ENCODE results near the gene RPL19.
"Not testable (repeated sequence)": the region's sequence is repeated elsewhere in the genome, so short reads cannot be mapped to it uniquely, and the experiment has no call there.

Gene RPL19

DNA sequence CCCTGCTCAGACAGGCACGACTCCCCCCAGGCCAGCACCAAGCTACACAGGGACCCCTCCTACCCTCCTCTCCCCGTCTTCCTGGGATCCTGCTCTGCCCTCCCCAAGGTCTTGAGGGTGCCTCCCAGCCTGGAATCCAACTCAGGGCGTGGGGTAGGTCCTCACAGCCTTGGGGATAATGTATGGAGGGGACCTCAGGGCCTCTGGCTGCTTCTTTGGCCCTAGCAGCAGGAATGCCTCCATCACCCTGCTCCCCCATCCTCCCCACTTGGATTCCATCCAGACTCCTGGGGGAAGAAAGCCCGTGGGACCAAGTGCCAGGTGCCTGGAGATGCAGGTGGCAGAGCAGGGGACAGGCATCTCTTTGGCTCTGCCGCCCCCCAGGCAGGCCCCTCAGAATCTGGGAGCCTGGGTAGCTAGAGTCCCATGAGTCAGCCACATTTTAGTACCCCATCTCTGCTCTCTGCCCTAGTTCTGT lies 36.4 kb downstream of the RPL19 start:
- Mint-ChIP-seq H3K4me3 (no peak overlapping the region), H3K4me1 (ENCODE audit: low read depth) (peaks cover 38% of the 10 kb centered on the region), H3K36me3 (no peaks in the 10 kb centered on the region), H3K27me3 (no peaks in the 10 kb centered on the region), H3K27ac (no peak overlapping the region), H3K9me3 (ENCODE audit: low read depth) (no peaks in the 10 kb centered on the region)

GRCh38 chr17:39236981-39237441 lies 36.9 kb downstream of the RPL19 start:
- Mint-ChIP-seq H3K4me1 (ENCODE audit: low read depth) (peaks cover 33% of the 10 kb centered on the region), H3K27me3 (no peaks in the 10 kb centered on the region), H3K9me3 (ENCODE audit: low read depth) (no peaks in the 10 kb centered on the region), H3K36me3 (no peaks in the 10 kb centered on the region), H3K27ac (no peak overlapping the region), H3K4me3 (no peak overlapping the region)

- Mint-ChIP-seq H3K4me3 (no peak overlapping the region), H3K36me3 (no peaks in the 10 kb centered on the region), H3K4me1 (ENCODE audit: low read depth) (peaks cover 29% of the 10 kb centered on the region), H3K9me3 (ENCODE audit: low read depth) (no peaks in the 10 kb centered on the region), H3K27ac (no peak overlapping the region), H3K27me3 (no peaks in the 10 kb centered on the region)
These were observed 37.5 kb downstream of the RPL19 start for GRCh38 chr17:39237586-39237985.

- H3K36me3 Mint-ChIP-seq: no peaks in the 10 kb centered on the region
- H3K9me3 Mint-ChIP-seq (ENCODE audit: low read depth): no peaks in the 10 kb centered on the region
- peak overlapping the region; percentile 8 for H3K27ac Mint-ChIP-seq
- no peaks in the 10 kb centered on the region for H3K27me3 Mint-ChIP-seq
- peak overlapping the region; percentile 52 for H3K4me3 Mint-ChIP-seq
- H3K4me1 Mint-ChIP-seq (ENCODE audit: low read depth): peaks cover 29% of the 10 kb centered on the region
These were observed 38.4 kb downstream of the RPL19 start for GRCh38 chr17:39238311-39238972.

DNA sequence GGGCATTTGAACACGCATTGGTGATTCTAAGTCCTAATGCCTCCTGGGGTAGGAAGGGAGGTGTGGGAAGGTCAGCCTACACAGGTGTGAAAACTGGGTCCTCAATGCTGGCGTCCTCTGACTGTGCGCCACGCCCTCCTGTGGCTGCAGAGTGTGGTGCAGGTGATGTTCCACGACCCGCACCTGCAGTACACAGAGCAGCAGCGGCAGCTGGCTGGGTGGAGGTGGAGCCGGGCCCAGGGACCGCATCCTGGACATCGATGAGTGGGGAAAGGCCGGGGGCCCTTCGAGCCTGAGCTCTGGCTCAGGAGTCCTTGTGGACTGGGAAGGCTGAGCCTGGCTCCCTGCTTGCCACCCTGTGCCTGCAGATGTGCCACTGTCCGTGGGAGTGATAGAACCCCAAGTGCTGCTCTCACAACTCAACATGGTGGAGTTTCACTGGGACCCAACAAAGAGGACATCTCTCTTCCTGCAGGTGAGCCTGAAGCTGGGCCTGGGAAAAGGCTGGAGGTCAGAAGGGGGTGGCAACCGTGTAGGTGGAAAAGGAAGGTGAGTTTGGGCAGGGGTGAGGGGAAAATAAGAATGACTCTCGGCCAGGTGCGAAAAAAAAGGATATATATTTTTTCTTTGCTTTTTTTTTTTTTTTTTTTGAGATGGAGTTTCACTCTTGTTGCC lies 39.7 kb downstream of the RPL19 start:
- Mint-ChIP-seq H3K27me3 (no peaks in the 10 kb centered on the region), H3K4me1 (ENCODE audit: low read depth) (peaks cover 37% of the 10 kb centered on the region), H3K36me3 (no peaks in the 10 kb centered on the region), H3K9me3 (ENCODE audit: low read depth) (no peaks in the 10 kb centered on the region), H3K4me3 (peak overlapping the region; percentile 39), H3K27ac (no peak overlapping the region)

DNA sequence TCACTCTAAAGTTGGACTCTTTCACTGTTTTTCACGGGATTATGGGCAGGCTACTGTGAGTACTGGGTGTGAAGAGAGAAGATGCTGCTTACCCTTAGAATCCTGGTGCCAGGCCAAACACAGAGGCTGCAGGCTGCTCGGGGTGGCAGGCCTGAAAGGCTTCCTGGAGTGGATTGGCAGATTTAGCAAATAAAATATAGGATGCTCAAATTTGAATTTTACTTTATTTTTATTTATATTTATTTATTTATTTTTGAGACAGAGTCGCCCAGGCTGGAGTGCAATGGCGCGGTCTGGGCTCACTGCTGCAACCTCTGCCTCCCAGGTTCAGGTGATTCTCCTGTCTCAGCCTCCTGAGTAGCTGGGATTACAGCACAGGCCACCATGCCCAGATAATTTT lies 40.5 kb downstream of the RPL19 start:
- Mint-ChIP-seq H3K27me3 (no peaks in the 10 kb centered on the region), H3K4me1 (ENCODE audit: low read depth) (peaks cover 36% of the 10 kb centered on the region), H3K36me3 (no peaks in the 10 kb centered on the region), H3K4me3 (no peak overlapping the region), H3K9me3 (ENCODE audit: low read depth) (no peaks in the 10 kb centered on the region), H3K27ac (no peak overlapping the region)

DNA sequence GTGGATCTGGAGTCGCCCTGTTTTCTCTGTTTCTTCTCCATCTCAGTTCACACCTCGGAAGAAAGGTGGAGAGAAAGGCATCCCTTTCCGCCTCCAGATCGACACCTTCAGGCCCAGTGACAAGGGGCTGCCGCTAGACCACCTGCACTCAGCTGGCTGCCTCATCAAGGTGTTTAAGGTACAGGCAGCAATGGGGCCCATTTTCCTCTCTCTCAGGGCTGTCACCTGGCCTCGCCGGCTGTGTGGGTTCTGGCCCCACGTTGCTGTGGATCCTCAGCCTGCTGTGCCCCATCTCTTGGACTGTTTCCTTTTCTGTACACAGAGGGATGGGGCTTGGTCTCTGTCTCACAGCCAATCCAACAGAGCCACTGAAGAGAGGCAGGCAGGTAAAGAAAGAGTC lies 43.1 kb downstream of the RPL19 start:
- H3K4me1 Mint-ChIP-seq (ENCODE audit: low read depth): peaks cover 25% of the 10 kb centered on the region
- no peaks in the 10 kb centered on the region for H3K27me3 Mint-ChIP-seq
- H3K4me3 Mint-ChIP-seq: no peak overlapping the region
- no peak overlapping the region for H3K27ac Mint-ChIP-seq
- H3K36me3 Mint-ChIP-seq: no peaks in the 10 kb centered on the region
- no peaks in the 10 kb centered on the region for H3K9me3 Mint-ChIP-seq (ENCODE audit: low read depth)

GRCh38 chr17:39244016-39244599 lies 44.0 kb downstream of the RPL19 start:
- no peak overlapping the region for H3K27ac Mint-ChIP-seq
- peaks cover 18% of the 10 kb centered on the region for H3K4me1 Mint-ChIP-seq (ENCODE audit: low read depth)
- H3K36me3 Mint-ChIP-seq: no peaks in the 10 kb centered on the region
- H3K9me3 Mint-ChIP-seq (ENCODE audit: low read depth): no peaks in the 10 kb centered on the region
- no peaks in the 10 kb centered on the region for H3K27me3 Mint-ChIP-seq
- H3K4me3 Mint-ChIP-seq: no peak overlapping the region

GRCh38 chr17:39244600-39245570 lies 44.8 kb downstream of the RPL19 start:
- peaks cover 11% of the 10 kb centered on the region for H3K4me1 Mint-ChIP-seq (ENCODE audit: low read depth)
- no peaks in the 10 kb centered on the region for H3K9me3 Mint-ChIP-seq (ENCODE audit: low read depth)
- H3K36me3 Mint-ChIP-seq: no peaks in the 10 kb centered on the region
- no peak overlapping the region for H3K4me3 Mint-ChIP-seq
- no peaks in the 10 kb centered on the region for H3K27me3 Mint-ChIP-seq
- no peak overlapping the region for H3K27ac Mint-ChIP-seq

DNA sequence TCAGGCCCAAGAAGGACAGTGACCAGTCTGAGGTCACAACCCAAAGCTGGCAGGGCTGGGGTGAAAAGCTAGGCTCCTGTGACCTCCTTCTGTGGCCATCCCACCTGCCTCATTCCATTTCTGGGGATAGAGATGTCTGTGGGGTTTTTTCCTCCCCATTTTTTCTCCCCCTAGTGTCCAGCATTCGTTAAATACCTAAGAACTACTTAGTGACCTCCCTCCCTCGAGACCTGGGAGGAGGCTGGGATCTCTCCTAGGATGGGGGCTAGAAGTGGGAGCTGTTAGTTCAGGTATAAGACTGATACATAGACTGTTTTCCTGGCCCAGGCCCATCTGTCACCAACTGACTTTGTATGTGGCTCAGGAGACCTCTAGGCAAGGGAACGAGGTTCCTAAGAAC lies 46.2 kb downstream of the RPL19 start:
- Mint-ChIP-seq H3K4me1 (ENCODE audit: low read depth) (peaks cover 9% of the 10 kb centered on the region), H3K27me3 (no peaks in the 10 kb centered on the region), H3K27ac (no peak overlapping the region), H3K9me3 (ENCODE audit: low read depth) (no peaks in the 10 kb centered on the region), H3K36me3 (no peaks in the 10 kb centered on the region), H3K4me3 (no peak overlapping the region)

DNA sequence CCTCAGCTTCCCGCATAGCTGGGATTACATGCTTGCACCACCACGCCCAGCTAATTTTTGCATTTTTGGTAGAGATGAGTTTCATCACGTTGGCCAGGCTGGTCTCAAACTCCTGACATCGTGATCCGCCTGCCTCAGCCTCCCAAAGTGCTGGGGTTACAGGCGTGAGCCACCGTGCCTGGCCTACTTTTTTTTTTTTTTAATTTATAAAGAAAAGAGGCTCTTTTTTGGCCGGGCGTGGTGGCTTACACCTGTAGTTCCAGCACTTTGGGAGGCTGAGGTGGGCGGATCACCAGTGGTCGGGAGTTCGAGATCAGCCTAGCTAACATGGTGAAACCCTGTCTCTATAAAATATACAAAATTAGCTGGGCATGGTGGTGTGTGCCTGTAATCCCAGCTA lies 50.0 kb downstream of the RPL19 start:
- not testable (repeated sequence) for H3K4me1 Mint-ChIP-seq (ENCODE audit: low read depth); H3K9me3 Mint-ChIP-seq (ENCODE audit: low read depth); H3K36me3 Mint-ChIP-seq; H3K27ac Mint-ChIP-seq; H3K4me3 Mint-ChIP-seq; H3K27me3 Mint-ChIP-seq

GRCh38 chr17:39251997-39252396 lies 51.9 kb downstream of the RPL19 start:
- H3K4me1 Mint-ChIP-seq (ENCODE audit: low read depth): no peaks in the 10 kb centered on the region
- H3K27ac Mint-ChIP-seq: no peak overlapping the region
- peaks cover 5% of the 10 kb centered on the region for H3K36me3 Mint-ChIP-seq
- no peaks in the 10 kb centered on the region for H3K9me3 Mint-ChIP-seq (ENCODE audit: low read depth)
- no peak overlapping the region for H3K4me3 Mint-ChIP-seq
- H3K27me3 Mint-ChIP-seq: no peaks in the 10 kb centered on the region

DNA sequence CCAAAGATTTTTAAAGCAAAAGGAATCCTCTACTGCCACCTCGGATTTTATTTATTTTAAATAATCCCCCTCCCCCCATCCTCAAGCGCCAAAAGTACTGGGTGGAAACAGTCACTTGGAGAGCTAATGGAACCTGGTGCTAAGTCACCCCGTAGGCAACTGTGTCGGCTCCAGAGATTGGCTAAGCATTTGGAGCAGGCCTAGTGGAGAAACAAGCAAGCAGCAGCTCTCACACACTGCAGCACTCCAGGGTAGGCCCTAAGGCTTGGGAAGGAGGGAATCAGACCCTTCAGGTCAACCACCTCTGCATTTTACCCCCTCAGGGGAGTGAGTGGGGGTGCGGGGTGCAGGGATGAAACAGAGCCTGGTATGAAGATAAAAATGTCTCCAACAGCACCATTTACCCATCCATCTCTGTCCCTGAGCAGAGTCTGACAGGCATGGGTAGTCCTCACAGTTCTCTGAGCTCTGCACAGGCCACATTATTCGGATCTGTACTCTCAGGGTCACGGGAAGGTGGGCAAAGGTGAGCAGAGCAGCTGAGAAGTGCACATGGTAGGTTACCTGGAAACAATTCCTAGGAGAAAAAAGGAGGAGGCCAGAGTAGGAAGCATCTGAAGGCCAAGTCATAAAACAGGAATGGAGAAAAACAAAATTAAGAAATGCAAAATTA lies 52.8 kb downstream of the RPL19 start:
- Mint-ChIP-seq H3K27me3 (no peaks in the 10 kb centered on the region), H3K4me1 (ENCODE audit: low read depth) (no peaks in the 10 kb centered on the region), H3K36me3 (peaks cover 9% of the 10 kb centered on the region), H3K27ac (no peak overlapping the region), H3K9me3 (ENCODE audit: low read depth) (no peaks in the 10 kb centered on the region), H3K4me3 (no peak overlapping the region)
